K562 (cell line): ENCODE measurements around the gene GPR15LG. TPM values are rescaled to one million over a fixed set of nuclear protein-coding genes. Genes with fewer than 3 reads are reported as not detected.

Experiments used
- ARNT ChIP-seq, 2 experiments: fragments of 450-650 bp; IDR thresholded peaks; 2 replicates each; pipeline ENCODE4 v1.6.1; 2016; ENCODE audit warnings: mild to moderate bottlenecking in 1 of 2
- HDAC3 ChIP-seq: fragments of 450-650 bp; IDR thresholded peaks from 2 replicates; pipeline ENCODE4 v1.6.1; 2018; ENCODE audit warnings: borderline replicate concordance, mild to moderate bottlenecking, moderate library complexity; ENCODE audit not compliant: partially characterized antibody
- HNRNPL ChIP-seq: fragments of 200-400 bp; formaldehyde crosslinking; IDR thresholded peaks from 2 replicates; pipeline ENCODE4 v1.6.1; 2017; ENCODE audit warnings: low read depth, mild to moderate bottlenecking, low read length
- NFATC3 ChIP-seq: fragments of 450-650 bp; IDR thresholded peaks from 2 replicates; pipeline ENCODE4 v1.6.1; 2017; ENCODE audit warnings: mild to moderate bottlenecking
- NR4A1 ChIP-seq, 2 experiments: fragments of 250-450 bp in 1 of 2; fragments of 450-650 bp in 1 of 2; sonication (Bioruptor Pico) in 1 of 2; IDR thresholded peaks; 2 replicates each; pipeline versions ENCODE4 v1.4.0 to v1.6.1; 2016 to 2020; ENCODE audit warnings: mild to moderate bottlenecking in 2 of 2, missing compliant biosample characterization in 1 of 2, missing genetic modification characterization in 1 of 2, moderate library complexity in 1 of 2
- POLR2A ChIP-seq: fragments of 450-650 bp; conservative IDR thresholded peaks from 2 replicates; pipeline ENCODE4 v1.6.1; 2016
- RBFOX2 ChIP-seq: fragments of 200-400 bp; formaldehyde crosslinking; IDR thresholded peaks from 2 replicates; pipeline ENCODE4 v1.6.1; 2017; ENCODE audit warnings: low read depth, mild to moderate bottlenecking, low read length, moderate library complexity
- SMAD4 ChIP-seq: fragments of 250-450 bp; sonication (Bioruptor Pico); conservative IDR thresholded peaks from 2 replicates; pipeline ENCODE4 v1.8.0; 2021; ENCODE audit warnings: inconsistent platforms, mild to moderate bottlenecking, moderate library complexity
- SMARCA4 ChIP-seq: fragments of 450-650 bp; IDR thresholded peaks from 2 replicates; pipeline ENCODE4 v1.6.1; 2016
- ZEB2 ChIP-seq: fragments of 450-650 bp; IDR thresholded peaks from 2 replicates; pipeline ENCODE4 v1.6.1; 2016
- ZFP36 ChIP-seq: fragments of 150-350 bp; IDR thresholded peaks from 2 replicates; pipeline ENCODE4 v1.6.1; 2018; ENCODE audit warnings: low read length, low read depth; ENCODE audit not compliant: partially characterized antibody
- polyA plus RNA-seq, 8 experiments: library from polyadenylated mRNA; depleted of rRNA in 4 of 8; stranded (reverse) in 5 of 8; unstranded in 3 of 8; fragments of >200 nt; fragmentation: Nextera tagmentation in 2 of 8; fragmentation: Illumina TruSeq in 1 of 8; extraction: Ambion mirVana in 2 of 8; extraction: Trizol in 1 of 8; gene quantifications; 2 replicates each; pipeline versions ENCODE4 v1.2.1 to v1.2.3, GENCODE V29; 2011 to 2014; ENCODE audit warnings: inconsistent platforms in 1 of 8, missing spikeins in 1 of 8
- total RNA-seq, 7 experiments: library from RNA; depleted of rRNA in 6 of 7; stranded (reverse); fragments of >200 nt in 6 of 7; fragmentation: Illumina TruSeq in 2 of 7; extraction: Trizol in 2 of 7; gene quantifications; 2 replicates each; pipeline versions ENCODE4 v1.2.1 to v1.2.3, GENCODE V29; 2011 to 2021; ENCODE audit warnings: low replicate concordance in 1 of 7
- TF ChIP-seq, protein P1 (sequence below), 2 experiments: fragments of 450-650 bp in 1 of 2; sonication (generic) in 1 of 2; formaldehyde crosslinking in 1 of 2; IDR thresholded peaks; 2 replicates each; pipeline versions ENCODE4 v1.7.1 to v1.9.0; 2016 to 2022; ENCODE audit warnings: inconsistent platforms in 1 of 2, mild to moderate bottlenecking in 1 of 2, missing genetic modification reagents in 1 of 2
- TF ChIP-seq, protein P2 (sequence below): fragments of 450-650 bp; IDR thresholded peaks from 2 replicates; pipeline ENCODE4 v1.6.1; 2016; ENCODE audit warnings: mild to moderate bottlenecking
- TF ChIP-seq, protein P3 (sequence below): fragments of 250-450 bp; sonication (Bioruptor Pico); IDR thresholded peaks from 2 replicates; pipeline ENCODE4 v1.8.0; 2022; ENCODE audit warnings: inconsistent platforms

Gene GPR15LG
- total and polyA plus RNA-seq, 9 of the 15 experiments (the other 6 are each of a cell fraction or from before 2014, with no cell fraction given), result 0.51 TPM; not detected in 8

DNA sequence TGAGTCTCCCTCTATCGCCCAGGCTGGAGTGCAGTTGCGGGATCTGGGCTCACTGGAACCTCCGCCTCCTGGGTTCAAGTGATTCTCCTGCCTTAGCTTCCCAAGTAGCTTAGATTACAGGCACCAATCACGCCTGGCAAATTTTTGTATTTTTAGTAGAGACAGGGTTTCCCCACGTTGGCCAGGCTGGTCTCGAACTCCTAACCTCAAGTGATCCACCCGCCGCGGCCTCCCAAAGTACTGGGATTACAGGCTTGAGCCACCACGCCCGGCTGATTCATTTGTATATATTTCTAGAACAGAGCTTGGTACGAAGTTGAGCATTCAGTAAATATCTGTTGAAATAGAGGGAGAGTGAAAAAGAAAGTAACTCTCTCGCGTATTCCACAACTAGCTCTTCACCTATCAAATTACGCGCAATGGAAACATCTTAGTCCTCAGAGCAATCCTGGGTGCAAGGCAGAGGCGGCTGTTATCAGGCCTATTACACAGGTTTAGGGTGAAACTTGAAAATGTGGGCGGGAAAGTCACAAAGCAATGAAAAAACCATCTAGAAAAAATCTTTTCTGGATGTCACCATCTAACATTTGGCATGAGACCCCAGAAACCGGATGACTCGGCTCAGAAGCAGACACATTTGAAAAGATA lies 35.0 kb upstream of the GPR15LG start (continued):
- TF ChIP-seq, protein P1, sequence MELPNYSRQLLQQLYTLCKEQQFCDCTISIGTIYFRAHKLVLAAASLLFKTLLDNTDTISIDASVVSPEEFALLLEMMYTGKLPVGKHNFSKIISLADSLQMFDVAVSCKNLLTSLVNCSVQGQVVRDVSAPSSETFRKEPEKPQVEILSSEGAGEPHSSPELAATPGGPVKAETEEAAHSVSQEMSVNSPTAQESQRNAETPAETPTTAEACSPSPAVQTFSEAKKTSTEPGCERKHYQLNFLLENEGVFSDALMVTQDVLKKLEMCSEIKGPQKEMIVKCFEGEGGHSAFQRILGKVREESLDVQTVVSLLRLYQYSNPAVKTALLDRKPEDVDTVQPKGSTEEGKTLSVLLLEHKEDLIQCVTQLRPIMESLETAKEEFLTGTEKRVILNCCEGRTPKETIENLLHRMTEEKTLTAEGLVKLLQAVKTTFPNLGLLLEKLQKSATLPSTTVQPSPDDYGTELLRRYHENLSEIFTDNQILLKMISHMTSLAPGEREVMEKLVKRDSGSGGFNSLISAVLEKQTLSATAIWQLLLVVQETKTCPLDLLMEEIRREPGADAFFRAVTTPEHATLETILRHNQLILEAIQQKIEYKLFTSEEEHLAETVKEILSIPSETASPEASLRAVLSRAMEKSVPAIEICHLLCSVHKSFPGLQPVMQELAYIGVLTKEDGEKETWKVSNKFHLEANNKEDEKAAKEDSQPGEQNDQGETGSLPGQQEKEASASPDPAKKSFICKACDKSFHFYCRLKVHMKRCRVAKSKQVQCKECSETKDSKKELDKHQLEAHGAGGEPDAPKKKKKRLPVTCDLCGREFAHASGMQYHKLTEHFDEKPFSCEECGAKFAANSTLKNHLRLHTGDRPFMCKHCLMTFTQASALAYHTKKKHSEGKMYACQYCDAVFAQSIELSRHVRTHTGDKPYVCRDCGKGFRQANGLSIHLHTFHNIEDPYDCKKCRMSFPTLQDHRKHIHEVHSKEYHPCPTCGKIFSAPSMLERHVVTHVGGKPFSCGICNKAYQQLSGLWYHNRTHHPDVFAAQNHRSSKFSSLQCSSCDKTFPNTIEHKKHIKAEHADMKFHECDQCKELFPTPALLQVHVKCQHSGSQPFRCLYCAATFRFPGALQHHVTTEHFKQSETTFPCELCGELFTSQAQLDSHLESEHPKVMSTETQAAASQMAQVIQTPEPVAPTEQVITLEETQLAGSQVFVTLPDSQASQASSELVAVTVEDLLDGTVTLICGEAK (IDR thresholded peaks at IDR 0.05), result no peak
- TF ChIP-seq, protein P1 (CRISPR knock-in tag; IDR thresholded peaks at IDR 0.05), result no peak
- peak; percentile 60; the same call in 1 of the 2 replicates for TF ChIP-seq NFATC3
- no peak for TF ChIP-seq HNRNPL
- no peak for TF ChIP-seq POLR2A
- TF ChIP-seq, protein P2, sequence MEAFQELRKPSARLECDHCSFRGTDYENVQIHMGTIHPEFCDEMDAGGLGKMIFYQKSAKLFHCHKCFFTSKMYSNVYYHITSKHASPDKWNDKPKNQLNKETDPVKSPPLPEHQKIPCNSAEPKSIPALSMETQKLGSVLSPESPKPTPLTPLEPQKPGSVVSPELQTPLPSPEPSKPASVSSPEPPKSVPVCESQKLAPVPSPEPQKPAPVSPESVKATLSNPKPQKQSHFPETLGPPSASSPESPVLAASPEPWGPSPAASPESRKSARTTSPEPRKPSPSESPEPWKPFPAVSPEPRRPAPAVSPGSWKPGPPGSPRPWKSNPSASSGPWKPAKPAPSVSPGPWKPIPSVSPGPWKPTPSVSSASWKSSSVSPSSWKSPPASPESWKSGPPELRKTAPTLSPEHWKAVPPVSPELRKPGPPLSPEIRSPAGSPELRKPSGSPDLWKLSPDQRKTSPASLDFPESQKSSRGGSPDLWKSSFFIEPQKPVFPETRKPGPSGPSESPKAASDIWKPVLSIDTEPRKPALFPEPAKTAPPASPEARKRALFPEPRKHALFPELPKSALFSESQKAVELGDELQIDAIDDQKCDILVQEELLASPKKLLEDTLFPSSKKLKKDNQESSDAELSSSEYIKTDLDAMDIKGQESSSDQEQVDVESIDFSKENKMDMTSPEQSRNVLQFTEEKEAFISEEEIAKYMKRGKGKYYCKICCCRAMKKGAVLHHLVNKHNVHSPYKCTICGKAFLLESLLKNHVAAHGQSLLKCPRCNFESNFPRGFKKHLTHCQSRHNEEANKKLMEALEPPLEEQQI, result 0 out of 2 replicates have a peak, but pooled peaks have one; percentile 28
- TF ChIP-seq ARNT (IDR thresholded peaks at IDR 0.05), result peak in 1 of 2 experiments; percentile 88; a peak in 1 of 4 replicates
- peak; percentile 56 for TF ChIP-seq SMARCA4
- TF ChIP-seq HDAC3, result peak; percentile 17
- TF ChIP-seq, protein P3, sequence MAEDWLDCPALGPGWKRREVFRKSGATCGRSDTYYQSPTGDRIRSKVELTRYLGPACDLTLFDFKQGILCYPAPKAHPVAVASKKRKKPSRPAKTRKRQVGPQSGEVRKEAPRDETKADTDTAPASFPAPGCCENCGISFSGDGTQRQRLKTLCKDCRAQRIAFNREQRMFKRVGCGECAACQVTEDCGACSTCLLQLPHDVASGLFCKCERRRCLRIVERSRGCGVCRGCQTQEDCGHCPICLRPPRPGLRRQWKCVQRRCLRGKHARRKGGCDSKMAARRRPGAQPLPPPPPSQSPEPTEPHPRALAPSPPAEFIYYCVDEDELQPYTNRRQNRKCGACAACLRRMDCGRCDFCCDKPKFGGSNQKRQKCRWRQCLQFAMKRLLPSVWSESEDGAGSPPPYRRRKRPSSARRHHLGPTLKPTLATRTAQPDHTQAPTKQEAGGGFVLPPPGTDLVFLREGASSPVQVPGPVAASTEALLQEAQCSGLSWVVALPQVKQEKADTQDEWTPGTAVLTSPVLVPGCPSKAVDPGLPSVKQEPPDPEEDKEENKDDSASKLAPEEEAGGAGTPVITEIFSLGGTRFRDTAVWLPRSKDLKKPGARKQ (CRISPR knock-in tag), result peak; percentile 38; the same call in 1 of the 2 replicates
- TF ChIP-seq ZFP36, result peak; percentile 58
- TF ChIP-seq NR4A1 (CRISPR knock-in tag; IDR thresholded peaks at IDR 0.05), result no peak
- TF ChIP-seq NR4A1 (tag; IDR thresholded peaks at IDR 0.05), result 0 out of 2 replicates have a peak, but pooled peaks have one; percentile 76
- TF ChIP-seq ZEB2, result peak; percentile 19; the same call in 1 of the 2 replicates
- no peak for TF ChIP-seq RBFOX2
- no peak for TF ChIP-seq SMAD4 (CRISPR knock-in tag)
